GM21381 (cell line): ENCODE data around the gene ZNF385B.

Source experiments
- ATAC-seq: cut with Tn5 transposase; IDR thresholded peaks from one replicate; pipeline ENCODE4 v1.9.1; 2021; ENCODE audit warnings: mild to moderate bottlenecking, moderate library complexity; ENCODE audit not compliant: unreplicated experiment

The ZNF385B gene

DNA sequence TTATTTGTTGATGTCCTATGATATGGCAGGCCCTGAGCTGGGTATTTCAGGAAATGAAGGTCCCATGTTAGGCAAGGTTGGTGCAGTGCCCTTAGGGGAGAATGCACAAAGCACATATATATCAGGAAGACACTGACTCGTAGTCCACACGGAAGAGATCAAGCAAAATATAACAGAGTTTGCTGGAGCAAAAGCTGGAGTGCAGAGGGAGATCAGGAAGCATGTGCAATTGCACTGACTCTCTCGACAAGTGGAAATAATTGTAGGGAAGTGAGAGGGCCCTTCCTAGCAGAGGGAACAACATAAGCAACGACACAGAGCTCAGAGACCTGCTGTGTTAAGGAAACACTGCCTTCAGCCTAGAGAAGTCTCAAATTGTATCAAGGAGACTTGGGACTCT is 4.2 kb downstream of the ZNF385B start:
- ATAC-seq = no peak

DNA sequence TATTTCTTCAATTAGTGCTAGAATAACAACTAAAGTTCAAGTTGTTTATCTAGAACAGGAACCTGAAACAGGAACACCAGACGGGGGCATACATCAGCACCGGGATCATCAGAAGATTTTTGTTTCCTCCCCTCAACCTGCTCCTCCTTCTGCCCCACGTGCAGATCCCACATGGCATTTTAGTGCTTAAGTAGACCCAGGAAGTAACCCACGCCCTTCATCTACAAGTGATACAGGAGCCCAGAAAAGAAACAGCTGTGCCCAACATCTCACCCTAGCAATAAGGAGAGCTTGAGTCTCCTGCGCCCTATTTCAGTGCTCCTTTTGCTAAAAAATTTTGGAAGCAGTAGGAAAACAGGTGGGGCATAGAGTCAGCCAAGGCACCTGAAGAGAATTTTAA is 5.2 kb downstream of the ZNF385B start:
- no peak for ATAC-seq

DNA sequence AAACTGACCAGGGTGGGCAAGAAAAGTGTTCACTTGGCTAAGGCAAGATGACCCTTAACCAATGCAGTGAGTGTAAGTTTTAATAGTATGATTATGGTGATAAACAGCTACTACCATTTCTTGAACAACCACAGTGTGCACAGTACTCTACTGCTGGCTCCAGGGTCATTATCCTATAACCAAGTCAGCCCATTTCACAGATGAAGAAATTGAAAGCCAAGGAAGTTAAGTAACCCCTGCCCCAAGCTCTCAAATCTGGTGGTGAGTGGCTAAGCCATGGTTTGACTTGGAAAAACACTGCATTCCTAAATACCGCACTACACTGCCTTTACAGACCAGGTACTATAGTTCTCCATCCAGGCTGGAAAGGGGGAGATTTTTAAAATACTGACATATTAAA is 5.7 kb downstream of the ZNF385B start:
- no peak for ATAC-seq

DNA sequence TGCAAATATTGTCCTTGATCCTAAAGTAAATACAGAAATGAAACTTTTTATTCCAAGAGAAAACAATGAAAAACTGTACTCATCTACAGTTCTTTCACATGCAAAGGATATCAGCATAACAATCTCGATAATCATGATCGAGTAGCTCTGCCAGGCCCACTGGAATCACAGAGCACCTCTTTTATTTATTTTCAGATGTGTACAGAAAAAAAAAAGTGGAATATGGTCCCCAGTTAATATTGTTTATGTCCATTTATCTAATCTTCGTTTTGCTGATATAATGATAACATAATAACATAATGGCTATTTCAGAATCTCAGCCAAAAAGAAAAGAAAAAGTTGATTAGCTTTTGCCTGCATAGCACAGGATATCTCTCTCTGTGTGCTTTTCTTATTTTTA is 6.5 kb downstream of the ZNF385B start:
- ATAC-seq = no peak

DNA sequence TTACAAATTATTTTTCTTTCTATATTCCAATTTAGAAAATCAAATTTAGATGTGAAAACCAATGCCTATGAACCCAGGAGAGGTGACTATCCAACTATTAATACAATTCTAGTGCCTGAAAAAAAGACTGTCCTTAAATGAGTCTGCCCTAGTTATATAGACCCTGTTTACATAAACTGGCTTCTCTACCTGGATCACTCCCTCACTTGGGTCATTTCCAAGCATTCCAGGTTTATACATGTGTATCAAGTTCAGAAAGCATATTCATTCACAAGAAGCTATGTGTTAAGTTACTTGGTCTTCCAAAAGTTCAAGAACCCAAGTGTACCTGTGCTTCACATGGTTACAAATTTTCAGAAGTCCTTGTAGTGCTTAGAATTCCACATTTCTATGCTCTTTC is 8.3 kb downstream of the ZNF385B start:
- no peak for ATAC-seq

DNA sequence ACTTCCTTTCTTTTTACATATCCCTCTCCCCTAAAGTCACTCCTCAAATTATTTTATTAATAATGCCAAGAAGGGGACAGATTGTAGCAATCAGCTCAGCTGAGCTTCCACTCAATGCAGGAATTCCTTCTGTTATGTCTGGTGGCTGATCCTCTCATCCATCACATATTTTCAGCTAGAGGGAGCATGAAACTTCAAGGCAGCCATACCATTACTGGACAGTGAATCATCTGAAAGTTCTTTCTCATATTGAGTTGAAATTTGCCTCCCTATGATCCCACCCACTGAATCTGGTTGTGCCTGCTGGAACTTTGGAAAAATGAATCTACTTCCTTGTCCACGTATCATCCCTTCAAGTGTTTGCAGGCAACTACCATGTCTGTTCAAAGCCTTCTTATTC is 11.2 kb downstream of the ZNF385B start:
- no peak for ATAC-seq

DNA sequence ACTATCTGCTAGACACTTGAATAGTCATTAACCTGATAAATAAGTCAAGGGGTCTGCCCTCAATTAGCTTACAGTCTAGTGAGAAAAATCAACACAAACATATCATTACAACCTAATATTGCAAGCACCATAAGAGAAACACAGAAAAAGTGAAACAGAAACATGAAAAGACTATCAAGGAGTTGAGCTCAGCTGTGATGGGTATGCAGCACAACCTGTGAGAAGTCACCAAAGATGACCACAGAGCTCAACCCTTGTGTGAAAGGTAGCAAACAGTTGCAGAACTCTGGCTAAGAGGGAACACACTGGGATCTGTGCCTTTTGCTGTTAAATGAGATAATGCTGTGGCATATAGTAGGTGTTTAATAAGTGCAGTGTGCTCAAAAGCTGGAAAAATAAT is 11.7 kb downstream of the ZNF385B start:
- no peak for ATAC-seq

DNA sequence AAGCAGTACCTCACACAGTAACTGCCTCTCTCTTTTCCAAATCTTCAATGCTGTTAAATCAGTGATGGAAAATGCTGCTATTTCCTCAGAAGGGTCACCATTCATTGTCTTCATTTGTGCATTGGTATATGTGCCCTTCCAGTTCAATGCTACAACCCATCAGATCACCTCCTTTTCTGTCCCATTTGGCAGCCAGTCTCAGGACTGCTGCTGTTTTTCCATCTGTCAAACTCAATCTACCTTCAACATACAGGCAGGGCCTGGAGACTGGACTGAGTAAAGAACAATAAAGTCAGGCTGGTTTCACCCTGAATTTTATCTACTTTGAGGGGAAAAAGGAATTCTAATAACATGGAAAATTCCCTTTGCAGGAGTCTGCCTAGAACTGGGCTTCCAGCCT is 17.9 kb downstream of the ZNF385B start:
- no peak for ATAC-seq

DNA sequence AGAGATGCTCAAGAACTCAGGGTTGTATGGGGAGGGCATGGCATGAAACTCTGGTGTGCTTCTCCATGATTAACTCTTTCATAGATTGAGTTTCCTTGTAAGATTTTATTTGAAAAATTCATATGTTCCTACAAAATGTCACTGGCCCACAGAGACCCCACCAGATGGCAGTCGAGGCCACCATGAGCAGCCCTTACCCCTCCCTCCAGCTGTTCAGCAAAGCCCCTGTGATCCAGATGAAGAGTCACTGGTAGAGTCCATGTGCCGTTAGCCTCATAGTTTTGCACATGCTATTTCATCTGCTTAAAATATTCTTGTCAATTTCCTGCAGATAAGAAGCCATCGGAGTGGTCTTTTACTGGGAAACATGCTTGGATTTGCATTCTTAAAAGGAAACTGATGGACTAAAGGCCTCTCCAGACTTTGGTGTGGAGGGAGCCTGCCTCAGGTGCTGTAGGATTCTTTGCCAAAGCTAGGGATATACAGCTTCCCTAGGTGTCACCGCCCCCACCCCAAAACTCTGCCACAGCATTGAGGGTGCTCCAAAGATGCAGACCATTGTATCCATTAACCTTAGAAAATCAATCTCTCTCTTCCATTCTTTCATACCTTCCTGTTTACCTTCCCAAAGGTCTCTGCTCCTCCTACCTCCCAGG is 18.8 kb downstream of the ZNF385B start:
- no peak for ATAC-seq

DNA sequence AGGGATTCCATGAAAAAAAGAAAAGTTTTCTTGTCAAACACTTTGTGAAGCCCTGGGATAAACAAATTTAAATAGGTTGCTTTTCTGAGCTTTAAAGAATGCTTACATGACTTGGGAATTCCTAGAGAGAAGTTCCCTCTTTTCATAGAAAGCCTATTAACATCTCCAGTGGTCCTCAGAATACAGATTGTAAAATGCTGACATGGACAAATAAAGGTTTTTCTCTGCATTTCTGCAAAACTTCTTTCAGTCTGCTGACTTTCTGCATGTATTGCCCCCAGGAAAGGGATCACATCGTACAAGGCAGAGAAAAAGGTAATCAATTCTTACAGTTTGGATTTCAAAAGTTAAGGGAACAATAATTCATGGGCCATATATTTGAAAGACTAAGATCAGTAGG is 20.6 kb downstream of the ZNF385B start:
- no peak for ATAC-seq

DNA sequence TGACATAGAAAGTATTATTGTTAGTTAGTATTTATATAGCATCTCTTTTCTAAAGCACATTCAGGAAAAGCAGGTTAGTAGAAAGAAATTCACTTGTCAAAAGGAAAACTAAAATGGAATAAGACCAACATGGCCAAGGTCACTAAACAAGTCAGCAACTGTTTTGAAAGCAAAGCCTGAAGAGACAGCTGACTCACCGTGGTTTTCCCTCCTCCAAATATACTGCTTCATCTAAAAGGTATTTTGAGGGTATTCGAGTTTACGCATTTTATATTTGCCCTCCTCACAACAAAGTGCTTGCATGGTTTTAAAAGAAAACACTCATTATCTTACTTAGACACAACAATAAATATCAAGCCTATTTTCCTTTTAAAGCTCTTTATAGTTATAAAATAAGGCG is 24.0 kb downstream of the ZNF385B start:
- no peak for ATAC-seq

DNA sequence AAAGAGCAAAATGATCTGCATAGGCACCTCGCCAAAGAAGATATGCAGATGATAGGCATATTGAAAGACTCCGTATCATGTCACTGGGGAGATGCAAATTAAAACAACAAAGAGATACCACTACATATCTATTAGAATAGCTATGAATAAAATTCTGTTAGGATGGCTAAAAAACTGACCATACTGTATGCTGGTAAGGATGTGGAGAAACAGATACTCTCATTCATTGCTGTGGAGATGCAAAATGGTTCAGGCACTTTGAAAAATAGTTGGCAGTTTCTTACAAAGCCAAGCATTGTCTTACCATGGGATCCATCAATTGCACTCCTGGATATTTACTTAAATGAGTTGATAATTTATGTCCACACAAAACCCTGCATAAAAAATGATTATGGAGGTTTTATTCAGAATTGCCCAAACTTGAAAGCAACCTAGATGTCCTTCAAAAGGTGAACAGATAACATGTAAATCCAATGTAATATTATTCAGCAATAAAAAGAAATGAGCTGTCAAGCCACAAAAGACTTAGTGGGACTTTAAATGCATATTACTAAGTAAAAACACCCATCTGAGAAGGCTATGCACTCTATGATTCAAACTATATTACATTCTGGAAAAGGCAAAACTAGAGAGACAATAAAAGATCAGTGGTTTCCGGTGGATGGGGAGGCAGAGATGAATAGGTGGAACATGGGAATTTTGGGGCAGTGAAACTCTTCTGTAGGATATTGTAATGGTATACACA is 31.2 kb downstream of the ZNF385B start:
- ATAC-seq = no peak

DNA sequence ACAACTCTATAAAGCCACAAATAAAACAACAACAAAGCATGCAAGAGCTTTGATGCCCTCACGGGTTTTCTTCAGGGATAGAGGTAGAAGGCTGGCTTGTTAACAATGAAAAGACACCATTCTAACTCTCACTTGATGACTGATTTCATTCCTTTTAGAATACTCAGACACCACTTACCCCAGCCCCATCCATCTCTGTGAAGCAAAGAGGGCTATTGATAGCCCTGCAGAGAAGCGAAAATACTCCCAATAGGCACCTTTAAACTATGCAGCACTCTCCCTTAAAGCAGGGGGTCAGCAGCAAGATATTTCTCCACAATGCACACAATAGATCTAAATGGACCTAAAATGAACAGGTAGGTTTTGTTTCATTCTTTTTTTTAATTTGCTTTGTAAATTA is 35.1 kb downstream of the ZNF385B start:
- ATAC-seq = no peak

DNA sequence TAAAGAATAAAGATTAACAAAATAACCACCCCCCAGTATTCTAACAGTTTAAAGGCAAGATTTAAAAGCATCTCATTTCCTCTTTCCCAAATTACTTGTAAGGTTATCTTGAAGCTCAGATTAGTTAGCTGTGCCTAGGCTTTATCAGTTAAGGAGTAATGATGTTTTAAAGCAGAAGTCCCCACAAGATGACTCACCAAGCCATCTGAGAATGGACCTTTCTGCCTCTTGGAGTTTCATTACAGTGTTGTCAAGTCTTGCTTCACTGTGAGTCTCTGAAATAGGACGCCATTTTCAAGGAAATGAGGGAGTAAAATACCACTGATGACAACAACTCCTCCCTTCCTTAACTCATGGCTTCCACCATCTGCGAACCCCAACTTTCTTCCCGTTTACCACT is 35.9 kb downstream of the ZNF385B start:
- ATAC-seq = no peak

DNA sequence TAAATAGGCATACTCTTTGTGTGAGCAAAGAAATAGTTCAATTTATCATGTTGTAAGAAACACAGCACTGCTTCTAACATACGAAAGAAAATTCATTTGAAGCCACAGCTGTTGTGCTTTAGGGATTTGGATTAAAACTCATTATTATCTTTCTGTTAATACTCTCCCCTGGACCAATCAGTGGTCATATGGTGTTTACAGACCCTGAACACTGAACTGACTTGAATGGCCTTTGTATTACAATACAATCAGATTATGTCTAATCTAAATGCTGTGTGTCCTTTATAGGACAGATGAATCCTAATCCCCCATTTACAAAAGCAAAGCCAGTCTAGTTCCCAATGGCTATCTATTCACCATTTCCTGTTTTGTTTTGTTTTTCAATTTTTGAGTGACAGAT is 36.5 kb downstream of the ZNF385B start:
- no peak for ATAC-seq

DNA sequence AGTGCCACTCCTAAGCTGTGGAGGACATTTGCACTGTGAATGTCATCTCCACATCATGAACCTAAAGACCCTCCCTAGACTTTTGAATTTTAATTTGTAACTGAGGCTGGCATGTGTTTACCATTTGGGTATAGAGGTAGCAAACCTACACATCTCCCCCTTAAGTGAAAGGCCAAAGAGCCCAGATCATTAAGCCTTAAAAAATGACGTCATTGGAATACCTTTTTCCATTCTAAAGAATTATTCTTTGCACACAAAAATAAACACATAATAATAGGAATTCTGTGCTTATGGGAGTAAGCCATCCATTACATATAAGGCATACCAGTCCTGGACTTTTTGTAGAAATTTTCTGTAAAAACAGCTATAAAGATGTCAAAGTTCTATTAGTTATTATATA is 38.9 kb downstream of the ZNF385B start:
- ATAC-seq = no peak

DNA sequence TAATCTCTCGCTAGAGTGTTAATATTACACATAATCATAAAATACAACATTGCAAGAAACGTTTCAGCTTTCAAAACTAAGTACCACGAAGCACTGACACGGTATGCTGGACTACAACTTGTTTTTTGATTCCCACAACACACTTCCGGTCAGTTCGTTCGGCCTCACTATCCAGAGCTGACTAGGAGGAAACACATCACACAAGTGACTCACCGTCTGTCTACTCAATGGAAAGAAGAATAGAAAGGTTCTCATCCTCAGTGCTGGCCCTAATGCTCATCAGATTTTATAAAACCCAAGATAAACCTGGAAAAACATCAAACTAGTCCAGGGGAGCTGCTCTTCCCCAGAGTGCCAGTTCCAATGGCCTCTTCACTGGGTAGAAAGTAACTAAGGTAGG is 42.9 kb downstream of the ZNF385B start:
- no peak for ATAC-seq

DNA sequence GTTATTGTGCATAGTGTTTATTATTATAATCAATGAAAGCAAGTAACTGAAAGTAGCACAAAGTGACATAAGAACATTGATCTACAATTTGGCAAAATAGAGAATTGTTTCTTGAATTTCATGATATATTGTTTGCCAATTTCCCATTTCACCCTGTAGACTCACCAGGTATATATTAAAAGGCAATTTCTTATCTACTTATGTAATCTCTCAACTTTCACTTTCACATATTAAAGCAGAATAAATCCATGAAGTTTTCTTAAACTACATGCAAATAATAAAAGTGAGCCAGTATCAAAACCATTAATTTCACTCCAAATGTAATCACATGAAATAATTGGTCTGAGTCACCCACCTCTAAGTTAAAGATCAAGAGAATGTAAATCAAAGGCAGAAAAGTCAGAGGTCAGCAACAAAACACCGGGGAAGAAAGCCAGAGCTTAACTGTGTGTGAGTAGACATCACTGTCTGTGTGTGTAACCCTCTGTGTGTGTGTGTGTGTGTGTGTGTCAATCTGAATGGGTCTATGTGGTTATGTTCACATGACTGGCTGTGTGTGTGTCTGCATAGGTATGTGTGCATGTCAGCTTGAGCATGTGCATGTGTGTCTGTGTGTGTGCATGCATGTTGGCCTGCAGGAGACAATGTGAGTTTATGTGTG is 44.1 kb downstream of the ZNF385B start:
- ATAC-seq = no peak

DNA sequence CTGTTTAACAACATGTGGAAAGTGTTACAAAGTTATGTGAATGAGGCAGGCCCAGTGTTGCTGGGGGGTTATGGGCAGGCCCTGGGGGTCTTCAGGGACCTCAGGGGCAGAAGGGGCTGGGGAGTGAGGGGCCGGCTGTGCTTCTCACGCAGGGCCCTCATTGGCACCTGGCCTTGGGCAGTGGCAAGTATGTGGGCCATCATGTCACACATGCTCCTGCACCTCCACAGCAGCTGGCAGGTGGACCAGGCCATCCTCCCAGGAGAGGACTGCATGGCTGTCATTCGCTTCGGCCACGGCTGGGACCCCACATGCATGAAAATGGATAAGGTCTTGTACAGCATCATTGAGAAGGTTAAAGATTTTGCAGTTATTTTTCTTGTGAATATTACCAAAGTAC is 47.4 kb downstream of the ZNF385B start:
- no peak for ATAC-seq

DNA sequence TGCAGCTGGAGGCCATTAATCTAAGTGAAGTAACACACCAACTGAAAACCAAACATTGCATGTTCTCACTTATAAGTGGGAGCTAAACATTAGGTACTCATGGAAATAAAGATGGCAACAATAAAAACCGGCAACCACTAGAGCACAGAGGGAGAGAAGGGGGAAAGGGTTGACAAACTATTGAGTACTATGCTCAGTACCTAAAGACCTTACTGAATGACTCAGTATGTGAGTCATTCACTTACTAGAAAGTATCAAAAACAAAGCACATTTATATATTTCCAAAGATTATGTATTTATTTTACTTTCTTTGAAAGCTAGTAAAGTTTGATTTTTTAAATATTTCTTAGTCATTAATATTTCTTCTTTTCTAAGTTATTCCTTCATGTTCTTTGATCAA is 48.9 kb downstream of the ZNF385B start:
- no peak for ATAC-seq

DNA sequence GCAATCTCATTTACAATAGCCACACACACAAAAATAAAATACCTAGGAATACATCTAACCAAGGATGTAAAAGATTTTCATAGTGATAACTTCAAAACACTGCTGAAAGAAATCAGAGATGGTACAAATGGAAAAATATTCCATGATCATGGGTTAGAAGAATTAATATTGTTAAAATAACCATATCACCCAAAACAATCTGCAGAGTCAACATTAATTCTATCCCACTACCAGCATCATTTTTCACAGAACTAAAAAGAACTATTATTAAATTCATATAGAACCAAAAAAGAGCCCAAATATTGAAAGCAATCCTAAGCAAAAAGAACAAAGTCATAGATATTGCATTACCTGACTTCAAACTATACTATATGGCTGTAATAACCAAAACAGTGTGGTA is 50.4 kb downstream of the ZNF385B start:
- ATAC-seq = no peak

DNA sequence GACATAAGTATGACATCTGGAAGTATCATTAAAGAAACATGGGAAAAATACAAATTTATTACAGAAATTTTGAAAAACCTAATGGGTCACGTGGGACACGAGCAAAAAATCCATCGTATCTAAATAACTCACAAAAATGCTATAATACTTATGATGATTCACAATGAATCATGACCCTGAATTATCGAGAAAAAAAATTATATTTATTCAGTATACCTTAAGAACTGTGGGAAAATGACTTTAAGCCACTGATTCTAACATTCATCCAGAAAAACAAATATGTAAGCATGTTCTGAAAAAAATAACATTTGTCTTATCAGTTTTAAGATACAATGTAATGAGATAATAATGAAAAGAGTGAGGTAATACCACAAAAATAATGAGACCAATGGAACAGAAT is 51.8 kb downstream of the ZNF385B start:
- no peak for ATAC-seq
